ENCODE measurements around the gene P4HA1. TPM values are rescaled to one million over a fixed set of nuclear protein-coding genes. Genes with fewer than 3 reads are reported as not detected.

The P4HA1 gene
- total RNA-seq, 4 donors from 2014 or later: 20.3 to 43.4 (median 34.6) TPM

DNA sequence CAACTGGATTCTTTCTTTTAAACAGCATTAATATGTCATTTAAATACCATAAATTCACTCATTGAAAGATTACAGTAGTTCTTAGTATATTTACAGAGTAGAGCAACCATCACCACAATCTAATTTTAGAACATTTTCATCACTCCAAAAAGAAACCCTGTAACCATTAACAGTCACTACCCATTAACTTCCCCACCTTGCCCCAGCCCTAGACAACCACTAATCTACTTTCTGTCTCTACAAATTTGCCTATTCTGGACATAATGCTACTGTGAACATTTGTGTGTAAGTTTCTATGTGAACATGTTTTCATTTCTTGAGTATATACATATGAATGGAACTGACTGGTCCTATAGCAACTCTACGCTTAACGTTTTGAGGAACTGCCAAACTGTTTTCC, 42.4 kb downstream of the P4HA1 start:
- no peak for TF ChIP-seq CTCF (IDR thresholded peaks at IDR 0.05; ENCODE audit: low read depth)

DNA sequence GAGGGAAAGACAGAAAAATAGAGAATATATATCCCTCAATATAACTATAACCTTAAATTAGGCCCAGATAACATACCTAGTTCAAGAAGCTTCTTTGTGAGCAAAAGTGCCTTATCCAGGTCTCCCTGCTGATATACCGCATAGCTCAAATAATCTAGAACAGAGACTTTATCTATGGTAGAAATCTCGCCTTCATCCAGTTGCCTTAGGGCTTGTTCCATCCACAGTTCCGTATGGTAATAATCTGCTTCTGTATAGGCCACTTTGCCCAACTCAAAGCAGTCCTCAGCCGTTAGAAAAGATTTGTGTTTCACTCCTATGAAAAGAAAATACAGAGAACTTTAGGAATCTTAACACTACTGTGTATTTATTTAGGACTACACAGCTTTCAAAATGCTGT, 43.4 kb downstream of the P4HA1 start:
- TF ChIP-seq CTCF (IDR thresholded peaks at IDR 0.05; ENCODE audit: low read depth): no peak

- no peak for TF ChIP-seq CTCF (IDR thresholded peaks at IDR 0.05; ENCODE audit: low read depth)
Measured at GRCh38 chr10:73044378-73045285, 52.0 kb downstream of the P4HA1 start.

GRCh38 chr10:73043766-73044377, 52.8 kb downstream of the P4HA1 start:
- no peak for TF ChIP-seq CTCF (IDR thresholded peaks at IDR 0.05; ENCODE audit: low read depth)

GRCh38 chr10:73043319-73043718, 53.3 kb downstream of the P4HA1 start:
- no peak for TF ChIP-seq CTCF (IDR thresholded peaks at IDR 0.05; ENCODE audit: low read depth)

- TF ChIP-seq CTCF (IDR thresholded peaks at IDR 0.05; ENCODE audit: low read depth): no peak
Measured at GRCh38 chr10:73042130-73042529, 54.5 kb downstream of the P4HA1 start.

DNA sequence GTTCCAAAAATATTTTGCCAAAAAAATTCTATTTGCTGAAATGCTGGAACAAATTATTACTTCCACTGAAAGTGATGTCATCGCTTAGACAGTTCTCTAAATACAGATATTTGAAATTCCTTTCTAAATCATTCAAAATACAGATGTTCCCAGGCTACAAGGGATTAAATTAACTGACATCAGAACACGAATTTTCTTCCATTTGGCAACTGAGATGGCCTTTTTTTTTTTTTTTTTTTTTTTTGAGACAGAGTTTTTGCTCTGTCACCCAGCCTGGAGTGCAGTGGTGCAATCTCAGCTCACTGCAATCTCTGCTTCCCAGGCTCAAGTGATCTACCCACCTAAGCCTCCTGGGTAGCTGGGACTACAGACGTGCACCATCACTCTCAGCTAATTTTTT, 57.0 kb downstream of the P4HA1 start:
- TF ChIP-seq CTCF (IDR thresholded peaks at IDR 0.05; ENCODE audit: low read depth): no peak

All from subcutaneous adipose tissue (tissue), 4 donors.